Stimulated activated naive CD4-positive, alpha-beta T cell (primary cell): ENCODE measurements around the gene LCN15.
"Not testable (repeated sequence)": the region's sequence is repeated elsewhere in the genome, so short reads cannot be mapped to it uniquely, and the experiment has no call there.

ENCODE experiments used
- DNase-seq, 6 experiments: peaks; one replicate each; lab custom pipeline; 2025; lab: John Stamatoyannopoulos, UW

Gene LCN15

DNA sequence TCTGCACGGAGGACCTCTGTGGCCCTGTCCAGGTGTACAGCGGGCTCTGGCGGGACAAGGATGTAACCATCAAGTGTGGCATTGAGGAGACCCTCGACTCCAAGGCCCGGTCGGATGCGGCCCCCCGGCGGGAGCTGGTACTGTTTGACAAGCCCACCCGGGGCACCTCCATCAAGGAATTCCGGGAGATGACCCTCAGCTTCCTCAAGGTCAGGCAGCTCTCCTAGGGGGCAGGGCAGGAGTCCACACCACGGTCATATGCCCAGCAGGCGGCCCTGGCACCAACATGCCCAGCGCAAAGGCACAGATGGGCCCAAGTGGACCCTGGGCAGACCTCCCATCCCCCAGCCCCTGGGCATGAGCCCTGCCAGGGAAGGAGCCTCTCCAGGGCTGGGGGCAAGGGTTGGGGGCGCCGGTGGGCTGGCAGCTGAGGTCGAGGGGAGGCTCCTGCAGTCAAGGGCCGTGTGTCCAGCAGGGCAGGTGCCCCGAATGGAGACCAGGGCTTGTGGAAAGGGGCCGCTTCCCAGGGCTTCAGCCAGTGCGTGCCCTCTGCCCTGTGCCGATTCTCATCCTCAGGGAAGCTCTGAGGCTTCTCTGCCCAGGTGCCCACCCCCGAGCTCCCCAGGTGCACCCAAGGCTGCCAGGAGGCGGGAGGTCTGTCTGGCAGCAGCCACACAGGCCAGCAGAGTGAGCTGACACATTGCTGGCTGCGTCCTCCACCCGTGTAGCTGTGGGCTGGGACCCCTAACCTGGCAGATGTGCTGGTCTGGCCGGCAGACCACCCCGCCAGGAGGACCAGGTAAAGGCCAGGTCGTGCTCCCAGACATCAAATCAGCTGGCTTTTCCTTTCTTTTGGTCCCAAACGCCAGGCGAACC, 42.0 kb downstream of the LCN15 start:
- no peak for DNase-seq

DNA sequence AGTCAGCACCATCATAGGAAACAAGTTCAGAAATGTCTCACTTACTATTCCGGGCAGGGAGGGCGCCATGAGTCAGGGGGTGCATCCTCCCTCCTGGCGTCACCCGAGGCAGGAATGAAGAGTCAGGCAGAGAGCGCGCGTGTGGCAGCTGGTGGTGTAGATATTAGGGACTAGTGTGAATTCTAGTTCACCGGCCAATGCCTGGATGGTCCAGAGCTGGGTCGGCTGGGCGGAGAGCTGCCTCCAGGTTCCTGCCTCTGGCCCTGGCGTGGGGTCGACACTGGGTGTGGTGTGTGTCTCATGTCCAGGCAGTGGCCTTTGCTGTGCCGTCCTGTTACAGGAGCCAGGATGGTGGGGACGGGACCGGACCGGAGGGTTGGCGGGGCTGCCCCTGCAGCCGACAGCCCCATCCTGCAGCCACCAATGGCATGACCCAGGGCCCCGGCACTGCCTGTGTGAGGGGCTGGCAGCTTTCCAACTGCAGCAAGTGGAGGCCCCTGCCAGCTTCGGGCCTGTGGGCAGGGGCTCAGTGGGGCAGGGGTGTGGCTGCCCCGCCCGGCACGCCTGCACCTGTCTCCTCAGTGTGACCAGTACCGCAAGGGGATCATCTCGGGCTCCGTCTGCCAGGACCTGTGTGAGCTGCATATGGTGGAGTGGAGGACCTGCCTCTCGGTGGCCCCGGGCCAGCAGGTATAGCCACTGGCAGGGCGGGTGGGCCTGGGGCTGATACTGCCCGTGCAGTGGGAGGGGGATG, 42.8 kb downstream of the LCN15 start:
- no peak for DNase-seq

DNA sequence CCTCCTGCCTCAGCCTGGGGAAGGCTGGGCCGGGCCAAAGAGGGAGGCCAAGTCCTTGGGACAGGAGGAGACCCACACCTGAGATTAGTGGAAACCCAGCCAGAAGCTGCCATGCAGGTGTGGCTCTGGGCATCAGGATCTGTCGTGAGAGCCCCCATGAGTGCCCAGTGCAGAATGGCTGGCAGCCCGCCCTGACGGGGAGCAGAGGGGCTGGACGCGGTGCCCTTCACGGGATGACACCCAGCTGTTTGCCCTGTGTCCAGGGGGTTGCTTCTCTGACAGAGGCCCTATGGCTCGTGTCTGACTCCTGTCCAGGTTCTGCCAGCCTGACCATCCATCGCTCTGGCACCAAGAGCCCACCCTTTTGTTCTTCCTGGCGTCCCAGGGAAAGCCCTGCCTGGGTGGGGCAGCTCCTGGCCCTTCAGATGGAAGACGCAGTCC, 43.4 kb downstream of the LCN15 start:
- no peak for DNase-seq

DNA sequence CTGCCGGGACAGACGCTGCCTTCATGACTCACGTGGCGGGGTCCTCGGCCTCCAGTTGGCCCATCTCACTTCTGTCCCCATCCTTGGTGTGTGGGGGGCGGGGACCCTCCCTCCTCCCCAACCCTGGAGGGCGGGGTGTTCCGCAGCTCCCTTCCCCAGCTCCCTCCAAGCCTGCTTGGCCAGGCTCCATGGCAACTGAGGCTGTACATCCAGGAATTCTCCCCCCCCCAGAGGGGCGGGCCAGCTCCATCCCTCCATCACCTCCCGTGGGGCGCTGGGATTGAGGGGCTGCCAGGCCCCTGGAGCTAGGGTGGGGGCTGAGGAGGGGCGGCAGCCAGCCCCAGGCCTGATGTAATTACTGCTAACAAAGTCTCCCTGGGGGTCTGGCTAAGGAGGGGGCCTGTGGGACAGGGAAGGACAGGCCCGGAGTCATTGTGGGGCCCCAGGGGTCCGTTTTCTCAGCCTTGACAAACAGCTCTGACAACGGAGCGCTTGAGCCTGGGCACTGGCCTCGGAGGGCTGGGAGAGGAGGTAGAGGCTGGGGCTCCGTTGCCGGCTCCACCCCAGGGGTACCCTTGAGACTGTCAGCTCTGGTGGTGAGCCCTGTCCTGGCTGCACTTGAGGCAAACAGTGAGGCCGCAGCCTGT, 43.9 kb downstream of the LCN15 start:
- no peak for DNase-seq

DNA sequence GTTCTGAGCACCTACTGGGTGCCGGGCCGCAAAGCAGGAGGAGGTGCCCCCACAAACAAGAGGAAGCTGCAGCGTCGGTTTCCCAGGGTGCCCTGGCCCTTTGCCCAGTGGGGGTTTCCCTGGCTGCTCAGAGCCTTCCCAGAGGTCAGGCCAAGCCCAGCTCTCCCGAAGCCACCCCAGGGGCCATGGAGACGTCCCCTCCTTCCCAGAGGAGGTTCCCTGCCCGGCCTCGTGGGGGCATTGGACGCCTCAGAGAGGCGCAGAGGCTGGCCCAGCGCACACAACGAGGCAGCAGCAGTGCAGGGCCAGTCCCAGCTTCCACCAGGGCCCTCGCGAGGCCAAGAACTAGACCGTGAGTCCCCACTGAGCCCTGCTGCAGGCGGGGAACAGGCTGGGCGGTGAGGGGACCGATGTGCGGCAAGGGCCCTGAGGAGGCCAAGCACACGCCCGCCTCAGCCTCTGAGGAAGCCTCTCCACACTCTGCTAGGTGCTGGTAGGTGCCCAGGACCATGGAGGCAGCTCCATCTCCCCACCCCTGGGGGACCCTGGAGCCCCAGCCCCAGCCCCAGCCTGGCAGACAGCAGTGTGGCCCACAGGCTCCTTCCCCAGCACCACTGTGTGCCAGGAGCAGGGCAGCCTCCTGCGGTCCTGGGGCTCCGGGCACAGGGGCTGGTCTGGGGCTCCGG, 45.0 kb downstream of the LCN15 start:
- no peak for DNase-seq

DNA sequence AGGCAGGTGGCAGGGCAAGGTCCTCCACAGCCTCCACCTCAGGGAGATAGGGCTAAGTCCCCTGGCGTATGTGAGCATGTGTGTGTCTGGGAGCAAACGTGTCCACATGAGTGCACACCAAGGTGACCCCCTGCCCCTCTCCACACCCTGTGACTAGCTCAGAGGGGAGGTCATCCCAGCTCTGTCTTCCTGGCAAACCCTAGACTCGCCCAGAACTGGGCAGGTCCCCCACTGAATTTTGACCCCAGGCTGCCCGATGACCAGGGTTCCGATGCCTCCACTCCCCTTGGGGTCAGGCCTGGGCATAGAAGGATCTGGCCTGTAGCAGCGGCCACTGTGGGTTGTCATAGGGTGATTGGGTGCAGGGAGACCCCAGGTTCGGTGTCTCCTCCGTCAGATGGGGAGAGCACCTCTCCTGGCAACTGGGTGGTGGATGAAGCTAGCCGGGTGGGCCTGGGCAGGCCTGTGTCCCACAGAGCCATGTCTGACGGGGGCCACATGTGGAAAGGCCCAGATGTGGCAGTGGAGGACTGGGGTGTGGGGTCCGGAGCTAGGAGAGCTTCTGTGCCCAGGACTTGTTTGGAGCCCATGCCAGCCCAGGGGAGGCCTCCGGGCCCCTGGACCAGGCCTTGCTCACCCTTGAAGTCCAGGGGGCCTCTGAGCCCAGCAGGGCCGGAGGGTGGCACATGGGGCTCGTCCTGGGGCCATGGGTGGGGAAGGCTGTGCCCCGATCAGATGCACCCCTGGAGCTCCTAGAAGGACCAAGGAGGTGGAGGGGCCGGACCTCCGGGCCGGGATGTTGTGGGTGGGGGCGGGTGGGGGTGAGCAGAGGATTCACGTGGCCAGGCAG, 45.7 kb downstream of the LCN15 start:
- no peak for DNase-seq

DNA sequence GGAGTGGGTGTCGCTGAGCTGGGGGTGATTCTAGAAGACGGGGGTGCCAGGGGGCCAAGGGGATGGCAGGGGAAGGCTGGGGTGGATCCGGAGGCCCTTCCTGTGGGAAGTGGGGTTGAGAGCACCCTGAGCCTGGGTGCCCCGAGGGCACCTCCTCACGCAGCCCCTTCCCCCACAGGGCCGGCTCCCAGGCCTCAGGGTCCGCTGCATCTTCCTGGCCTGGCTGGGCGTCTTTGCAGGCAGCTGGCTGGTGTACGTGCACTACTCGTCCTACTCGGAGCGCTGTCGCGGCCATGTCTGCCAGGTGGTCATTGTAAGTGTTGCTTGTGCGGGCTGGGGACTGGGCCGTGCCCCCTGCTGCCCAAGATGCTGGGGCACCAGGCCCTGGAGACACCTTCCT, 46.9 kb downstream of the LCN15 start:
- no peak for DNase-seq

DNA sequence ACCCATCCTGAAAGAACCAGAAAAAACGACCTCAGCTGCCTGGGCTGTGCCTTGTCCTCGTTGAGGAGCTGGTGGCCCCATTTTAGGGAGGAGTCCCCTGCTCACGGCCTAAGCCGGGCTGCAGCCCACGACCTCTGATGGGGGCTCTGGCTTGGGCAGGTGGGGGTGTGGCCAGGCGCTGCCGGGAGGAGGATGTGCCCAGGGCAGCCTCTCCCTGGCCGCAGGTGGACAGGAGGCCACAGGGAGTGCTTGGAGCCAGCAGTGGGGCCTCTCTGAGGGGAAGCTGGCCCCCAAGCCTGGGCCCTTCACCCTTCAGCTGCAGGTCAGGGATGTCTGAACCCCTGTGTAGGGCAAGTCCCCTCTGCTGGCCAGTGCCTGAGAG, 49.4 kb downstream of the LCN15 start:
- no peak for DNase-seq

DNA sequence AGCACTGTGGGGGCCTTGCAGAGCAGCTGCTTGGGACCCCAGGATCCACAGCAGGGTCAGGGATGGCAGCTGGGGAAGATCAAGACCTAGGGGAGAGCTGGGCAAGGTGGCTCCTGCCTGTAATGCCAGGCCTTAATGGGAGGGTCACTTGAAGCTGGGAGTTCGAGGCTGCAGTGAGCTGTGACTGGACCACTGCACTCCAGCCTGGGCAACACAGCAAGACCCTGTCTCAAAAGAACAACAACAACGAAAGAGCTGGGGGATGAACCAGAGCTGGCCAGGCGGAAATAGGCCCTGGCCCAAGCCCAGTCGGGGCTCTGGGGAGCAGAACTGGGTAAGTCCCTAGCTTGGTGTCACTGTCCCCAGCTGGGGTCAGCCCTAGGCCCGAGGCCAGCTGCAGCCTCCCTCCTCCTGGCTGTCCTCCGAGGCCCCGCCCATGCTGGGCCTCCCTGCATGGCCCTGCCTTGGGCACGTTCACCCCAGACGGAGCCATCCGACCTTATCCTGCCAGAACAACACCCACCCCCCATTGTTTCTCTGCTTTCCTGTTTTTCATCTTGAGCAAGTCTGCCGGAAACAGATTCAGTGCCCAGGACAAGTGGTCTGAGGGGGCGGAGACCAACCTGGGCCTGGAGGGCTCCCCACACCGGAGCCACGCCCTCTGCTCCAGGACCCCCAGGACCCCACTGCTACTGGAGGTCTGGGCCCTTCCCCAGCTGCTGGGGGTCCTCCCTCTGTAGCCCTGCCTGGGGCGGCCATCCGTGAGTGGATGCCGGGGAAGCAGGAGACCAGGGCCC, 50.0 kb downstream of the LCN15 start:
- DNase-seq, result no peak

DNA sequence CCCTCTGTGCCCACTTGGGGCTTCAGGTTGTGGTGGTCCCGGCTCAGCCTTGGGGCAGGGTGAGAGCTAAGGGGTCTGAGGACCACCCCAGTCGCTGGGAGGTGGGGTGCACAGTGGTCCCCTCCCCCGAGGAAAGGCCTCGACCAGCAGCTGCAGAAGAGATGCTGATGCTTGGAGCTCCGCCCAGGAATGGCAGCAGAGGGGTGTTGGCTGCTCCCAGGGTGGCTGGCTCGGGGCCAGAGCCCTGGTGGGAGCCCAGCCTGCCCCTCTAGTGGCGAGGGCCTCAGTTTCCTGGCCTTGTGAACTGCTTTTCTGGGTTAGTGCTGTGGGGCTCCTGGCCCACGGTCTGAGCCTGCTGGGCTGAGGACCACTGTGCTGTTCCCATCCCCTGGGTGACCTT, 50.8 kb downstream of the LCN15 start:
- no peak for DNase-seq

DNA sequence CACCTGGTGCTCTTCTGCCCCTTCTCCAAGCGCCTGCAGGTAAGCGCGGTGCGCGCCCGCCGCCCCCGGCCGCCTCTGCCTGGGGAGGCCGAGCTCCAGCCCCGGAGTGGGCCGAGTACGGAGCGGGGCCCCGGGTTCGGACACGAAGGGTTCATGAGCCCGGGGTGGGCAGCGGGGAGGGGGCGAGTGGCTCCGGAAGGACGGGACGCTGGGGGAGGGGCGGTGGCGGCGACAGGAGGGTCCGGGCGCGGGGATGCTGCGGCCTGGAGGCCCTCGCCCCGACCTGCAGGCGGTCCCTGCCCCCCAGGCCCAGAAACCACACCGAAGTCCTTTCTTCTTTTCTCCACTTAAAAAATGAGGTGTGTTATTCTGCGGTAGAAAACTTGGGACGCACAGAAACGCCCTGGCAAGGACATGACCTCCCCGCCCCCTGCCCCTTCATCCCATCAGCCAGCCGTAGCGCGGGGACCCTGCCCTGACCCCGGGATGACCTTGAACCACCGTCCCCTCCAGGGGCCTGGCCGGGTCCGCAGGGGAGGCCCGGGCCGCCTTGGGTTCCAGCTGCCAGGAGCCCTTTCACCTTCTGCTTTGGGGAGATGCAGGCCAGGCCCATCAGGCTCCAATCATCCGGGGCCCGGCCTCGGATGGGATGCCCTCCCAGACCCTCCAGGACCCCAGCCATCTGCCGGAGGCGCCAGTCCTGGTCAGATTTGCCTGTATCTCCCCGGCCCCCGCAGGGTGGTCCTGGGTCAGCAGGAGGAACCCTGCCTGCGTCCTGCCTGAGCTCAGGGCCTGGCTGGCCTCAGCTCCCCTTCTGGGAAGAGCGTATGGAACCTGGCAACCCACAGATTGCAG, 51.4 kb downstream of the LCN15 start:
- no peak for DNase-seq

DNA sequence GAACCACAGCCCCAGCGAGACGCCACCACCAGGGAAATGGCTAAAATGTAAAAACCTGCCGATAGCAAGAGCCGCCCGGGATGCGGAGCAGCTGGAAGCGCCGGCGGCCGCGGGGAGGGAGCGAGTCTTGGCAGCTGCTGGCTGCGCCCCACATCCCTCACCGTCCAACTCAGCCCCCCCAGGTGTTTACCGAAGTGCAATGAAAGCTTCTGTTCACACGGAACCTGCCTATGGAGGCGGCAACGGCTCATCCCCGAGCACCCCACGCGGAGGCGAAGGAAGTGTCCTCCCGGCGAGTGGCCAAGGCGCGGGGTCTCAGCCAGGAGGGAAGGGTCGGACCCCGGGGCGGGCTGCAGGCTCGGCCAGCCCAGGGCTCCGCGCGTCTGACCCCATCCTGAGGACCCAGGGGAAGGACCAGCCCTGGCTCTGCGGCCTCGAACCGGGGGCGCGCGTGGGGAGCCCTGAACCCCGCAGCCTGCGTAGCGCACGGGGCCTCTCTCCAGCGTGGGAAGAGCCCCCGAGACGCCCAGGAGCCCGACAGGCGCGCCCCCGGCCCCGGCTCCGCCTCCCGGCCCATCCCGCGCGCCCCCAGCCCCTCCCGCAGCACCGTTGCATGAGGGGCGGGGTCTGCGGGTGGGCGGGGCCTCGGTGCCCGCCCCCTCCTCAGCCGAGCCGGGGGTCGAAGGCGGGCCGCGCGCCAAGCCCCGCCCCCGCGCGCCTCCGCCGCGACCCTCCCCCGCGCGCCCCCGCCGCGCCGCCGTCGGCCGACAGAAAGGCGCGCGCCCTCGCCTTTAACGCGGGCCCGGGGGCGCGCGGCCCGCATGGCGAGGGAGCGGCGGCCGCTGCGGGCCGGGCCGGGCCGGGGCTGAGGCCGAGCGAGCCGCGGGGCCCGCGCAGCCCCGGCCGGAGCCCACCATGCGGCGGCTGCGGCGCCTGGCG, 52.3 kb downstream of the LCN15 start, which contains the start of gene DIPK1B:
TSS of gene DIPK1B (plus strand) at position 822 of the 939 bp plus-strand sequence. CDS start at position 916, 94 bp downstream.
- DNase-seq, result peak in 2 of 6 experiments; percentile 14 to 22

DNA sequence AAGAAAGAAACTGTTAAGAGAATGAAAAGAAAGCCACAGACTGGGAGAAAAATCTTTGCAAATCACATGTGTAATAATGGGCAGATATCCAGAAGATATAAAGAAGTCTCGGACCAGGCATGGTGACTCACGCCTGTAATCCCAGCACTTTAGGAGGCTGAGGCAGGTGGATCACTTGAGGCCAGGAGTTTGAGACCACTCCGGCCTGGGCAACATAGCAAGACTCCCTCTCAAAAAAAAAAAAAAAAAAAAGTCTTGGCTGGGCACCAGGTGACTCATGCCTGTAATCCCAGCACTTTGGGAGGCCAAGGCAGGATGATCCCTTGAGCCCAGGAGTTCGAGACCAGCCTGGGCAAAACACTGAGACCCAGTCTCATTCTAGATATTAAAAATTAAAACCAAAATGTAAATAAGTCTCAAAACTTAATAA, 53.1 kb downstream of the LCN15 start:
- not testable (repeated sequence) for DNase-seq

DNA sequence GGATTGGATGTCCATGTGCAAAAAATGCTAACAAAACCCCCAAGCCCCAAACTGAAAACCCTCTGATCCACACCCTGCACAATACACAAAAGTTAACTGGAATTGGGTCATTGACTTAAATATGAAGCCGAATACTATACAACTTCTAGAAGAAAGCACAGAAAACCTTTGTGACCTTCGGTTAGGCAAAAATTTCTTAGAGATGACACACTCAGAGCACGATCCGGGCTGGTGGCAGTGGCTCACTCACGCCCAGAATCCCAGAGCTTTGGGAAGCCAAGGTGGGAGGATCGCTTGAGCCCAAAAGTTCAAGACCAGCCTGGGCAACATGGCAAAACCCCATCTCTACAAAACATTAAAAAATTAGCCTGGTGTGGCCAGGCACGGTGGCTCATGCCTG, 53.8 kb downstream of the LCN15 start:
- DNase-seq, result no peak
